NCI-H1436 (cell line): ENCODE data around the gene ACOT9.
"Not testable (repeated sequence)": the region's sequence is repeated elsewhere in the genome, so short reads cannot be mapped to it uniquely, and the experiment has no call there.

Experiments used
- DNase-seq: peaks from one replicate; lab custom pipeline; 2025; lab: John Stamatoyannopoulos, UW

ACOT9 gene

GRCh38 chrX:23694606-23695005 lies 48.5 kb downstream of the ACOT9 start:
- DNase-seq: peak; percentile 12

GRCh38 chrX:23692166-23692565 lies 50.9 kb downstream of the ACOT9 start:
- no peak for DNase-seq

- not testable (repeated sequence) for DNase-seq
These were observed 66.6 kb downstream of the ACOT9 start for GRCh38 chrX:23676486-23676885.

GRCh38 chrX:23673108-23673507 lies 70.0 kb downstream of the ACOT9 start:
- DNase-seq: no peak

- DNase-seq: no peak
These were observed 72.5 kb downstream of the ACOT9 start for GRCh38 chrX:23670528-23670927.

GRCh38 chrX:23668335-23668734 lies 74.7 kb downstream of the ACOT9 start:
- DNase-seq: no peak

GRCh38 chrX:23667239-23668177 lies 75.6 kb downstream of the ACOT9 start, which contains the start of gene PRDX4:
PRDX4 (plus strand) TSS chrX:23667493; CDS start chrX:23667571, 78 bp downstream.
- DNase-seq: peak; percentile 48

DNA sequence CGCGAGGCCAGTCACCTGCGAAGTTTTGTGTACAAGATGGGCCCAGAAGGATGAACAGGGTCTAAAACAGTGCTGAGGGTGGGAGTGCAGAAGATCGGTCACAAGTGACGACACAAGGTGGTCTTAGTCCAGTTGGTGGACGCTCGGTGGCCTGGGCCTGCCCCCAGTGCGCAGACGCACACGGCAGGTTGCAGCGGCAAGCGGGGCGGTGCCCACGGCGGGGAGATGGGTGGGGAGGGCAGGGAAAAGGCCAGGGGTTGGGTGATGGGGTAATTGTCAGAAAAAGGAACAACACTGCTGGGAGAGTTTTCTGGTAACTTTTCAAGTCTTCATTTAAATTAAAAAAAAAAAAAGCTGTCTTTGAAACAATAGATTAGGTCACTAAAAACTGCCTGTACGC lies 76.8 kb downstream of the ACOT9 start:
- no peak for DNase-seq

- DNase-seq: no peak
These were observed 78.6 kb downstream of the ACOT9 start for GRCh38 chrX:23664496-23664895.

DNA sequence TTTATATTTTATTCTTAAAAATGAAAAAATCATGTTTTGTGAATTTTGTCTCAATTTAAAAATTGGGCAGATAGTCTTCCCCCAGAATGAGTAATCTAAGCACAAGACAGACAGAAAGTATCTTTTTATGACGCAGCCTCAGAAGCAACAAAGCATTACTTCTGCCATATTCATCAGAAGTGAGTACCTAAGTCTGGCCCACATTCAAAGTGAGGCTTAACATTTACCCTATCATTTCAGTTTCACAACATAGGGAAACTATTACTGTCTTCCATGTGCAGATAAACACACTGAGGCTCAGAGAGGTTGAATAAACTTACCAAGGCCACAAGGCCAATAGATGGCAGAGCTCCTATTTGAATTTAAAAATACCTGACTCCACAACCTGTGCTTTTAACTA lies 80.2 kb downstream of the ACOT9 start:
- no peak for DNase-seq

DNA sequence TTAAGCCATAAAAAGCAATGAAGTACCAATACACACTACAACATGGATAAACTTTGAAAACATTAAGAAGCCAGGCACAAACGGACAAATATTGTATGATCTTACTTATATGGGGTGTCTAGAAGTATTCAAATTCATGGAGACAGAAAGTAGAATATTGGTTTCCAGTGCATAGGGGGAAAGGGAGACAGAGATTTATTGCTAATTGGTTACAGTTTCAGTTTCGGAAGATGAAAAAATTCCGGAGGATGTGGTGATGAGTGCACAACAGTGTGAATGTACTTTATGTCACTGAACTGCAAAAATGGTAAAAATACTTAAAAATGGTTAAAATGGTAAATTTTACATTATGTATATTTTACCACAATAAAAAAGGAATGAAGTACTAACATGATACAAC lies 80.9 kb downstream of the ACOT9 start:
- no peak for DNase-seq

- no peak for DNase-seq
These were observed 81.4 kb downstream of the ACOT9 start for GRCh38 chrX:23661671-23662070.

DNA sequence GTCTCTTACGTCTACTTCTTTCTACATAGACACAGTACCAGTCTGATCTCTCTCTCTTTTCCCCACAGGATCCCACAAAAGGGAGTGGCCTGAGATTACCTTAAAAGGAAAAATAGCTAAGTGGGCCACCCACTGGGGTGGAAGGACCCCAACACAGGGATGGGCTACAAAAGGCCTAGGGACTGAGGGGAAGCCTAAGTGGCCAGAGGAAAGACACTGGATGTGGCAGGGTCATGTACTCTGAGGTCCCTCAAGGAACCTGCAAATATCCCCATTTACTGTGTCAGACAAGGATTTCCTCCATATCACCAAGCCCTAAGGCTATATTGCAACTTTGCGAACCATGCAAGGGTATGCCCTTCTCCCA lies 82.3 kb downstream of the ACOT9 start:
- DNase-seq: no peak

GRCh38 chrX:23660083-23660765 lies 82.9 kb downstream of the ACOT9 start:
- DNase-seq: not testable (repeated sequence)

DNA sequence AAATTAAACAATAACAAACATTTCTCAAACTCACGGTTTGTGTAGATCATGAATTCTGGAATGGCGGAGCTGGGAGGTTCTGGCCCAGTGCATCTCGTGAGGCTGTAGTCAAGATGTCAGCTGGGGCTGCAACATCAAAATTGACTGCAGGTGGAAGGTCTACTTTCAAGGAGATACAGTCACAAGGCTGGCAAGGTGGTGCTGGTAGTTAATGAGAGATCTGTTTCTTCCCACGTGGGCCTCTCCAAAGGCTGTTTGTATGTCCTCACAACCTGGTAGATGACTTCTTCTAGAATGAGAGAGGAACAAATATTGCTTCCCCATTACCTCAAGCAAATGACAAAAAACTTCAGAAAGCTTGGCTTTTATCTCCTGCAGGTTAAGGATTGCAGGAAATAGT lies 83.7 kb downstream of the ACOT9 start:
- no peak for DNase-seq

DNA sequence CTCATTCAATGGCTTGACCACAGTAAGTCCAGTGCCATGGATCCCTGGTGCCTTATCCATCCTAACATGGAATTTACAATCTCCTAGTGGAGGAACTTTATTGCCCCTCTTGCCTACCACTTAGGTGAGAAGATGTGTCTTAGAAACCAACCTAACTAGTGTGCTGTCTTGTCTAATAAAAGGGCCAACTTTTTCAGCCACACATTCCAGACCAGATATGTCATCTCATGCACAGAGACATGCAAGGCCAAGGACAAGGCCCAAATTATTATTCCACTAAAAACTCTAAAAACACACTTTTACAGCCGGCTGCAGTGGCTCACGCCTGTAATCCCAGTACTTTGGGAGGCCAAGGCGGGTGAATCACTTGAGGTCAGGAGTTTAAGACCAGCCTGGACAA lies 86.4 kb downstream of the ACOT9 start:
- DNase-seq: no peak

DNA sequence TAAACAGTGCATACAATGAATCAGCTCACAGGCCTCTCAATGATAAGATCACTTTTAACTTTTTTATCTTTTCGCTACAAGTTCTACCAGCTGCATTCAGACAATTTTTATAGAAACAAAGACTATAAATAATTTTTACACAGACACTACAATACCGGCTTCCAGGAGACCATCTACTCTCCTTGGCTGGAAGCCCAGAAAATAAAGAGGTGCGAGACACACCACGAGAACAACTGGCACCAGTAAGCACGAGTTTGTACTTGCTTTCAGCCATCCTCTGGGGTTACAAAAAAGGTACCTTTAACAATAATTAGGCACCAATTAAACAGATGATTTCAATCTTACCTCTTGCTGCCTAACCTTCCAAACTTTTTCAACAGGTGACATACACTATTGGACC lies 87.0 kb downstream of the ACOT9 start:
- DNase-seq: no peak
